OCI-LY7 (cell line): Measurements from ENCODE around the gene OR10D3. TPM values are rescaled to one million over a fixed set of nuclear protein-coding genes. Genes with fewer than 3 reads are reported as not detected.

ENCODE experiments used
- BruUV-seq: library from RNA; stranded (reverse); fragments of 400-500 nt; replicated peaks from 2 replicates; lab custom pipeline; 2021; lab: Mats Ljungman, UMichigan
- CTCF ChIA-PET: fragments of 300-600 bp; sonication (Branson Sonifier 250); formaldehyde crosslinking; loops from one replicate; lab custom pipeline; 2022; ENCODE audit warnings: antibody characterized with exemption; ENCODE audit not compliant: unreplicated experiment; lab: Charles Lee
- POLR2A ChIA-PET: fragments of 300-600 bp; sonication (Branson Sonifier 250); formaldehyde crosslinking; loops from one replicate; lab custom pipeline; 2022; ENCODE audit warnings: antibody characterized with exemption; lab: Charles Lee
- DNase-seq: peaks from one replicate; pipeline ENCODE4 v3.0.0-alpha.2; 2015; ENCODE audit warnings: low spot score
- H2AFZ ChIP-seq: fragments of 200-600 bp; sonication (generic), shearing (Covaris generic); 2 replicates; pipeline ENCODE4 v1.6.1; 2014; ENCODE audit warnings: mild to moderate bottlenecking, antibody characterized with exemption, low read length, moderate library complexity
- H3K27ac ChIP-seq: fragments of 200-600 bp; sonication (generic); 2 replicates; pipeline ENCODE4 v1.5.1; 2014; ENCODE audit warnings: mixed run types, low read depth, mild to moderate bottlenecking, moderate library complexity, low read length, inconsistent platforms; ENCODE audit not compliant: poor library complexity, severe bottlenecking
- H3K36me3 ChIP-seq: fragments of 200-600 bp; sonication (generic); 2 replicates; pipeline ENCODE4 v1.6.1; 2014; ENCODE audit warnings: mild to moderate bottlenecking, antibody characterized with exemption, low read length, moderate library complexity, mixed read lengths; ENCODE audit not compliant: insufficient read depth
- H3K4me1 ChIP-seq: fragments of 200-600 bp; sonication (generic); 2 replicates; pipeline ENCODE4 v1.5.1; 2014; ENCODE audit warnings: mild to moderate bottlenecking, low read length; ENCODE audit not compliant: insufficient read depth, poor library complexity, severe bottlenecking
- H3K4me2 ChIP-seq: fragments of 200-600 bp; sonication (generic); 2 replicates; pipeline ENCODE4 v1.6.1; 2014; ENCODE audit warnings: mild to moderate bottlenecking, low read length
- H3K4me3 ChIP-seq: fragments of 200-600 bp; sonication (generic); 2 replicates; pipeline ENCODE4 v1.5.1; 2014; ENCODE audit warnings: mild to moderate bottlenecking, low read depth, low read length; ENCODE audit not compliant: poor library complexity, severe bottlenecking
- H3K79me2 ChIP-seq: fragments of 200-600 bp; sonication (generic); 2 replicates; pipeline ENCODE4 v1.6.1; 2016; ENCODE audit warnings: low read depth, mild to moderate bottlenecking, low read length, moderate library complexity, mixed read lengths; ENCODE audit not compliant: insufficient read depth
- H3K9me2 ChIP-seq: fragments of 200-600 bp; sonication (generic); 2 replicates; pipeline ENCODE4 v1.6.1; 2016; ENCODE audit warnings: mild to moderate bottlenecking, low read length, mixed read lengths; ENCODE audit not compliant: insufficient read depth
- H3K9me3 ChIP-seq: fragments of 200-600 bp; sonication (generic); 2 replicates; pipeline ENCODE4 v1.6.1; 2014; ENCODE audit warnings: mild to moderate bottlenecking, mixed run types, low read length, mixed read lengths
- H4K20me1 ChIP-seq: fragments of 200-600 bp; sonication (generic); 2 replicates; pipeline ENCODE4 v1.6.1; 2014; ENCODE audit warnings: mild to moderate bottlenecking, antibody characterized with exemption, low read length, moderate library complexity, mixed read lengths; ENCODE audit not compliant: insufficient read depth
- CTCF ChIP-seq: fragments of 200-600 bp; sonication (generic); conservative IDR thresholded peaks from 2 replicates; pipeline ENCODE4 v1.5.1; 2014; ENCODE audit warnings: mild to moderate bottlenecking, antibody characterized with exemption, low read length, moderate library complexity, mixed read lengths
- EZH2phosphoT487 ChIP-seq: fragments of 200-600 bp; sonication (generic); IDR thresholded peaks from 2 replicates; pipeline ENCODE4 v1.6.1; 2018; ENCODE audit warnings: low read depth, borderline replicate concordance, mild to moderate bottlenecking, mixed run types, antibody characterized with exemption, low read length, moderate library complexity, mixed read lengths
- intact Hi-C: fragments of 100-400 bp; cut with micrococcal nuclease; formaldehyde crosslinking; loops from one replicate; pipeline ENCODE4 v1.10.0; 2022; ENCODE audit not compliant: unreplicated experiment
- total RNA-seq, 2 experiments: library from RNA; depleted of rRNA in 1 of 2; stranded (reverse); fragments of >200 nt in 1 of 2; shearing (Covaris generic) in 1 of 2; gene quantifications; 2 replicates each; pipeline ENCODE4 v1.2.3, GENCODE V29; 2014 to 2022

Gene OR10D3
- total RNA-seq, 2 experiments from 2014 or later = not detected

- intact Hi-C loops = loop anchor here (5.0 kb wide), 1 partner anchor 129 kb away; no protein-coding TSS in a partner anchor
These were observed 14.9 kb downstream of the OR10D3 start for GRCh38 chr11:124197999-124198398.

GRCh38 chr11:124198897-124199296 is 15.8 kb downstream of the OR10D3 start:
- Histone ChIP-seq H3K9me3 (no peaks in the 10 kb centered on the region), H3K9me2 (no peaks in the 10 kb centered on the region), H2AFZ (no peak overlapping the region), H3K27ac (no peak overlapping the region), H3K4me2 (no peak overlapping the region), H4K20me1 (no peaks in the 10 kb centered on the region), H3K79me2 (no peaks in the 10 kb centered on the region), H3K4me1 (no peaks in the 10 kb centered on the region), H3K4me3 (no peak overlapping the region), H3K36me3 (no peaks in the 10 kb centered on the region)
- no TSS peak for BruUV-seq
- ChIA-PET POLR2A (no interaction called here), CTCF (no interaction called here)
- TF ChIP-seq EZH2phosphoT487 (no peak), CTCF (no peak)
- intact Hi-C loops = loop anchor here (5.0 kb wide), 1 partner anchor 128 kb away; no protein-coding TSS in a partner anchor
- DNase-seq = no peak

More at GRCh38 chr11:124197999-124198398, 14.9 kb downstream of the OR10D3 start:
- ChIA-PET POLR2A (interaction anchor here (0.6 kb wide), 1 partner anchor 105 kb away, joined by 3 read pairs; no protein-coding TSS in a partner anchor), CTCF (no interaction called here)
- no peak for DNase-seq
- Histone ChIP-seq H2AFZ (no peak overlapping the region), H3K9me3 (no peaks in the 10 kb centered on the region), H4K20me1 (no peaks in the 10 kb centered on the region), H3K27ac (no peak overlapping the region), H3K79me2 (no peaks in the 10 kb centered on the region), H3K9me2 (no peaks in the 10 kb centered on the region), H3K4me2 (no peak overlapping the region), H3K4me3 (no peak overlapping the region), H3K36me3 (no peaks in the 10 kb centered on the region), H3K4me1 (no peaks in the 10 kb centered on the region)
- no peak for TF ChIP-seq CTCF
- no peak for TF ChIP-seq EZH2phosphoT487
- BruUV-seq = no TSS peak

- ChIA-PET CTCF (no interaction called here), POLR2A (no interaction called here)
- Histone ChIP-seq H3K9me2 (no peaks in the 10 kb centered on the region), H3K79me2 (no peaks in the 10 kb centered on the region), H2AFZ (no peak overlapping the region), H3K9me3 (no peaks in the 10 kb centered on the region), H3K4me1 (no peaks in the 10 kb centered on the region), H4K20me1 (no peaks in the 10 kb centered on the region), H3K36me3 (no peaks in the 10 kb centered on the region), H3K4me2 (no peak overlapping the region), H3K4me3 (no peak overlapping the region), H3K27ac (no peak overlapping the region)
- intact Hi-C loops = loop anchor here (5.0 kb wide), 1 partner anchor 128 kb away; no protein-coding TSS in a partner anchor
- TF ChIP-seq CTCF (no peak), EZH2phosphoT487 (no peak)
- no peak for DNase-seq
- BruUV-seq = no TSS peak
These were observed 16.6 kb downstream of the OR10D3 start for GRCh38 chr11:124199702-124200101.
